Smooth muscle cell (in vitro differentiated cells): Measurements from ENCODE around the gene CD79B. TPM values are rescaled to one million over a fixed set of nuclear protein-coding genes. Genes with fewer than 3 reads are reported as not detected.
"Not testable (repeated sequence)": the region's sequence is repeated elsewhere in the genome, so short reads cannot be mapped to it uniquely, and the experiment has no call there.

Source experiments
- DNase-seq: peaks from one replicate; lab custom pipeline; 2025; ENCODE audit not compliant: unreplicated experiment; lab: John Stamatoyannopoulos, UW
- H2AFZ ChIP-seq: fragments of 200-600 bp; sonication (generic); 2 replicates; pipeline ENCODE4 v1.6.0; 2016; ENCODE audit warnings: antibody characterized with exemption, low read depth, mild to moderate bottlenecking
- H3F3A ChIP-seq: fragments of 200-600 bp; sonication (generic); 2 replicates; pipeline ENCODE4 v1.6.0; 2017; ENCODE audit warnings: antibody characterized with exemption, low read depth
- H3K27ac ChIP-seq: fragments of 200-600 bp; sonication (generic); 2 replicates; pipeline ENCODE4 v1.5.1; 2016; ENCODE audit warnings: low read depth, mild to moderate bottlenecking
- H3K27me3 ChIP-seq: fragments of 200-600 bp; sonication (generic); 2 replicates; pipeline ENCODE4 v1.6.1; 2016; ENCODE audit warnings: low read depth, mild to moderate bottlenecking
- H3K36me3 ChIP-seq: fragments of 200-600 bp; sonication (generic); 2 replicates; pipeline ENCODE4 v1.5.1; 2016; ENCODE audit warnings: low read depth
- H3K4me1 ChIP-seq: fragments of 200-600 bp; sonication (generic); 2 replicates; pipeline ENCODE4 v1.5.1; 2016; ENCODE audit warnings: low read depth
- H3K4me2 ChIP-seq: fragments of 200-600 bp; sonication (generic); 2 replicates; pipeline ENCODE4 v1.6.0; 2016; ENCODE audit warnings: mild to moderate bottlenecking
- H3K4me3 ChIP-seq: fragments of 200-600 bp; sonication (generic); 2 replicates; pipeline ENCODE4 v1.5.1; 2016; ENCODE audit warnings: mild to moderate bottlenecking
- H3K79me2 ChIP-seq: fragments of 200-600 bp; sonication (generic); 2 replicates; pipeline ENCODE4 v1.6.0; 2016; ENCODE audit warnings: low read depth, mild to moderate bottlenecking
- H3K9ac ChIP-seq: fragments of 200-600 bp; sonication (generic); 2 replicates; pipeline ENCODE4 v1.6.0; 2016; ENCODE audit warnings: low read depth
- H3K9me3 ChIP-seq: fragments of 200-600 bp; sonication (generic); replicated peaks from 2 replicates; pipeline ENCODE4 v1.5.1; 2016; ENCODE audit warnings: low read depth
- H4K20me1 ChIP-seq: fragments of 200-600 bp; sonication (generic); 2 replicates; pipeline ENCODE4 v1.6.0; 2016; ENCODE audit warnings: low read depth
- CTCF ChIP-seq: fragments of 200-600 bp; sonication (generic); IDR thresholded peaks from 2 replicates; pipeline ENCODE4 v1.5.1; 2017; ENCODE audit warnings: borderline replicate concordance, mild to moderate bottlenecking, antibody characterized with exemption; ENCODE audit not compliant: insufficient read depth, poor library complexity, severe bottlenecking
- WGBS: methylation state at CpG from one replicate; pipeline ENCODE4 v1.1.7; 2016; ENCODE audit warnings: low lambda C conversion rate; 5-methylcytosine and 5-hydroxymethylcytosine counted together
- polyA plus RNA-seq: library from polyadenylated mRNA; unstranded; fragments of >200 nt; fragmentation: Nextera tagmentation; extraction: Ambion mirVana; gene quantifications from 2 replicates; pipeline ENCODE4 v1.2.1, GENCODE V29; 2016
- small RNA-seq: library from RNA; depleted of rRNA; stranded (forward); fragments of <200 nt; gene quantifications from one replicate; pipeline ENCODE3, GENCODE V24; 2014
- total RNA-seq: library from RNA; depleted of rRNA; stranded (reverse); fragments of >200 nt; gene quantifications from 2 replicates; pipeline ENCODE4 v1.2.3, GENCODE V29; 2014

Gene CD79B
- total and polyA plus RNA-seq, 2 experiments from 2014 or later: not detected

GRCh38 chr17:63881935-63882601 is 50.1 kb downstream of the CD79B start, which contains the start of gene GH2:
Gene GH2 (minus strand): TSS chr17:63881944. CDS start chr17:63881801, 143 bp downstream.
- Histone ChIP-seq H4K20me1 (no peaks in the 10 kb centered on the region), H3K4me3 (no peak within 1 kb of the TSS), H3K4me1 (no peaks in the 10 kb centered on the region), H3K27me3 (no peaks in the 10 kb centered on the region), H3K27ac (no peak within 1 kb of the TSS), H3K79me2 (no peaks in the 10 kb centered on the region), H2AFZ (no peak within 1 kb of the TSS), H3K9me3 (no peaks in the 10 kb centered on the region), H3K9ac (no peak within 1 kb of the TSS), H3F3A (no peaks in the 10 kb centered on the region), H3K4me2 (no peak within 1 kb of the TSS), H3K36me3 (no peaks in the 10 kb centered on the region)
- 35% methylated on average over 14 of the region's 15 CpGs for WGBS
- peak; percentile 55 for TF ChIP-seq CTCF
- no peak for DNase-seq

GRCh38 chr17:63881337-63881736 is 50.8 kb downstream of the CD79B start:
- H3K4me2 ChIP-seq, H3K27ac ChIP-seq, H3K79me2 ChIP-seq, H3F3A ChIP-seq, H3K36me3 ChIP-seq, DNase-seq, H3K9ac ChIP-seq, H2AFZ ChIP-seq, H3K9me3 ChIP-seq, H3K4me3 ChIP-seq, H3K4me1 ChIP-seq, H3K27me3 ChIP-seq, H4K20me1 ChIP-seq: not testable (repeated sequence)
- 41% methylated on average over 11 of the region's 11 CpGs for WGBS

GRCh38 chr17:63880706-63881105 is 51.4 kb downstream of the CD79B start:
- DNase-seq: no peak
- Histone ChIP-seq H3K9ac (no peak overlapping the region), H3K27me3 (no peaks in the 10 kb centered on the region), H3K4me3 (no peak overlapping the region), H3K9me3 (no peaks in the 10 kb centered on the region), H3K4me2 (no peak overlapping the region), H3K36me3 (no peaks in the 10 kb centered on the region), H4K20me1 (no peaks in the 10 kb centered on the region), H3K4me1 (no peaks in the 10 kb centered on the region), H3K27ac (no peak overlapping the region), H2AFZ (no peak overlapping the region), H3K79me2 (no peaks in the 10 kb centered on the region), H3F3A (no peaks in the 10 kb centered on the region)
- WGBS: 85% methylated on average over 12 of the region's 12 CpGs
- TF ChIP-seq CTCF: no peak

Small RNAs within 50 kb of the gene (small RNA-seq; reads per million reads assigned to genes)
- gene AC040958.1 (not detected), gene AC127029.1 (not detected), gene GH1 (not detected)

Other genes starting within 250 kb of the CD79B start
- 40.7 and 47.9 TPM in 2 replicates for gene LIMD2, start 232.2 kb downstream of the CD79B start, total RNA-seq
- gene LIMD2, start 232.2 kb downstream of the CD79B start, polyA plus RNA-seq: 110 and 124 TPM in 2 replicates
- 13.6 and 18.7 TPM in 2 replicates for gene STRADA, start 190.5 kb downstream of the CD79B start, total RNA-seq
- gene STRADA, start 190.5 kb downstream of the CD79B start, polyA plus RNA-seq: 26.8 and 27.7 TPM in 2 replicates
- gene CCDC47, start 158.7 kb downstream of the CD79B start, total RNA-seq: 50.6 and 63.4 TPM in 2 replicates
- gene CCDC47, start 158.7 kb downstream of the CD79B start, polyA plus RNA-seq: 47.7 and 60.6 TPM in 2 replicates
- 80.1 and 80.5 TPM in 2 replicates for gene DDX42, start 158.2 kb downstream of the CD79B start, total RNA-seq
- 30.1 and 31.7 TPM in 2 replicates for gene DDX42, start 158.2 kb downstream of the CD79B start, polyA plus RNA-seq
- gene PSMC5, start 104.9 kb downstream of the CD79B start, total RNA-seq: 32.3 and 46.2 TPM in 2 replicates
- gene PSMC5, start 104.9 kb downstream of the CD79B start, polyA plus RNA-seq: 132 and 153 TPM in 2 replicates
- 32.5 and 46.8 TPM in 2 replicates for gene FTSJ3, start 104.7 kb downstream of the CD79B start, total RNA-seq
- gene FTSJ3, start 104.7 kb downstream of the CD79B start, polyA plus RNA-seq: 21.9 and 24.8 TPM in 2 replicates
- gene SMARCD2, start 89.6 kb downstream of the CD79B start, total RNA-seq: 41.6 and 43.7 TPM in 2 replicates
- 41.9 and 58.6 TPM in 2 replicates for gene SMARCD2, start 89.6 kb downstream of the CD79B start, polyA plus RNA-seq
- gene CSH2, start 58.7 kb downstream of the CD79B start, total RNA-seq: not detected in 2 replicates
- not detected in 2 replicates for gene CSH2, start 58.7 kb downstream of the CD79B start, polyA plus RNA-seq
- gene GH2, start 50.4 kb downstream of the CD79B start, total RNA-seq: not detected in 2 replicates
- gene GH2, start 50.4 kb downstream of the CD79B start, polyA plus RNA-seq: not detected in 2 replicates
- gene CSH1, start 35.8 kb downstream of the CD79B start, total RNA-seq: not detected in 2 replicates
- gene CSH1, start 35.8 kb downstream of the CD79B start, polyA plus RNA-seq: not detected in 2 replicates
- gene CSHL1, start 21.1 kb downstream of the CD79B start, total RNA-seq: not detected in 2 replicates
- gene CSHL1, start 21.1 kb downstream of the CD79B start, polyA plus RNA-seq: not detected in 2 replicates
- not detected in 2 replicates for gene GH1, start 13.5 kb downstream of the CD79B start, total RNA-seq
- gene GH1, start 13.5 kb downstream of the CD79B start, polyA plus RNA-seq: not detected in 2 replicates
- gene SCN4A, start 40.6 kb upstream of the CD79B start, total RNA-seq: under 0.01 and 0.09 TPM in 2 replicates
- 0.14 TPM in 1 of 2 replicates, not detected in the other for gene SCN4A, start 40.6 kb upstream of the CD79B start, polyA plus RNA-seq
- 0.18 TPM in 1 of 2 replicates, not detected in the other for gene PRR29, start 66.0 kb upstream of the CD79B start, total RNA-seq
- 0.34 and 0.58 TPM in 2 replicates for gene PRR29, start 66.0 kb upstream of the CD79B start, polyA plus RNA-seq
- gene ICAM2, start 88.3 kb upstream of the CD79B start, total RNA-seq: 1.6 TPM in 1 of 2 replicates, not detected in the other
- 1.0 TPM in 1 of 2 replicates, not detected in the other for gene ICAM2, start 88.3 kb upstream of the CD79B start, polyA plus RNA-seq
- gene ERN1, start 197.8 kb upstream of the CD79B start, total RNA-seq: 8.6 and 10.2 TPM in 2 replicates
- 9.0 and 17.2 TPM in 2 replicates for gene ERN1, start 197.8 kb upstream of the CD79B start, polyA plus RNA-seq